HEK293 (cell line): Measurements from ENCODE around the gene SIGMAR1.

Experiments
- AEBP2 ChIP-seq: fragments of 450-650 bp; formaldehyde crosslinking; IDR thresholded peaks from 2 replicates; pipeline ENCODE4 v1.5.1; 2016; ENCODE audit warnings: missing biosample characterization, missing genetic modification characterization, borderline replicate concordance
- BCL6B ChIP-seq: fragments of 450-650 bp; formaldehyde crosslinking; IDR thresholded peaks from 2 replicates; pipeline ENCODE4 v1.5.1; 2017; ENCODE audit warnings: missing biosample characterization, missing genetic modification characterization
- GLI4 ChIP-seq: fragments of 450-650 bp; formaldehyde crosslinking; IDR thresholded peaks from 2 replicates; pipeline ENCODE4 v1.5.1; 2016; ENCODE audit warnings: missing biosample characterization, missing genetic modification characterization
- KLF17 ChIP-seq: fragments of 450-650 bp; formaldehyde crosslinking; IDR thresholded peaks from 2 replicates; pipeline ENCODE4 v1.5.1; 2016; ENCODE audit warnings: missing biosample characterization, missing genetic modification characterization
- KLF9 ChIP-seq: fragments of 450-650 bp; formaldehyde crosslinking; IDR thresholded peaks from 2 replicates; pipeline ENCODE4 v1.5.1; 2016; ENCODE audit warnings: missing biosample characterization, missing genetic modification characterization, low read depth
- MYNN ChIP-seq: fragments of 450-650 bp; formaldehyde crosslinking; IDR thresholded peaks from 2 replicates; pipeline ENCODE4 v1.5.1; 2016; ENCODE audit warnings: missing biosample characterization, missing genetic modification characterization, borderline replicate concordance
- MZF1 ChIP-seq: fragments of 450-650 bp; formaldehyde crosslinking; IDR thresholded peaks from 2 replicates; pipeline ENCODE4 v1.5.1; 2017; ENCODE audit warnings: missing biosample characterization, missing genetic modification characterization, borderline replicate concordance
- PBX3 ChIP-seq: sonication (generic); formaldehyde crosslinking; IDR thresholded peaks from 2 replicates; pipeline ENCODE4 v1.8.1; 2022; ENCODE audit warnings: mild to moderate bottlenecking, moderate library complexity, missing genetic modification reagents
- WT1 ChIP-seq: fragments of 450-650 bp; formaldehyde crosslinking; IDR thresholded peaks from 2 replicates; pipeline ENCODE4 v1.5.1; 2016; ENCODE audit warnings: missing biosample characterization, missing genetic modification characterization
- ZBTB11 ChIP-seq: fragments of 450-650 bp; formaldehyde crosslinking; conservative IDR thresholded peaks from 2 replicates; pipeline ENCODE4 v1.5.1; 2016; ENCODE audit warnings: low read depth, missing biosample characterization, missing genetic modification characterization
- ZBTB20 ChIP-seq: fragments of 450-650 bp; formaldehyde crosslinking; IDR thresholded peaks from 2 replicates; pipeline ENCODE4 v1.5.1; 2016; ENCODE audit warnings: missing biosample characterization, missing genetic modification characterization
- ZBTB8A ChIP-seq: fragments of 450-650 bp; formaldehyde crosslinking; IDR thresholded peaks from 2 replicates; pipeline ENCODE4 v1.5.1; 2016; ENCODE audit warnings: missing biosample characterization, missing genetic modification characterization
- ZFP3 ChIP-seq: fragments of 450-650 bp; formaldehyde crosslinking; IDR thresholded peaks from 2 replicates; pipeline ENCODE4 v1.5.1; 2016; ENCODE audit warnings: low read depth, missing biosample characterization, missing genetic modification characterization
- ZFP37 ChIP-seq: fragments of 450-650 bp; formaldehyde crosslinking; IDR thresholded peaks from 2 replicates; pipeline ENCODE4 v1.5.1; 2016; ENCODE audit warnings: missing biosample characterization, missing genetic modification characterization
- ZFP69B ChIP-seq: fragments of 450-650 bp; formaldehyde crosslinking; IDR thresholded peaks from 2 replicates; pipeline ENCODE4 v1.5.1; 2016; ENCODE audit warnings: missing biosample characterization, missing genetic modification characterization
- ZNF221 ChIP-seq: fragments of 450-650 bp; formaldehyde crosslinking; IDR thresholded peaks from 2 replicates; pipeline ENCODE4 v1.5.1; 2017; ENCODE audit warnings: missing biosample characterization, missing genetic modification characterization, borderline replicate concordance
- ZNF26 ChIP-seq: fragments of 450-650 bp; formaldehyde crosslinking; IDR thresholded peaks from 2 replicates; pipeline ENCODE4 v1.5.1; 2016; ENCODE audit warnings: missing biosample characterization, missing genetic modification characterization
- ZNF292 ChIP-seq: fragments of 450-650 bp; formaldehyde crosslinking; IDR thresholded peaks from 2 replicates; pipeline ENCODE4 v1.5.1; 2016; ENCODE audit warnings: low read depth, missing biosample characterization, missing genetic modification characterization, borderline replicate concordance
- ZNF335 ChIP-seq: fragments of 450-650 bp; formaldehyde crosslinking; conservative IDR thresholded peaks from 2 replicates; pipeline ENCODE4 v1.5.1; 2016; ENCODE audit warnings: missing biosample characterization, missing genetic modification characterization
- ZNF341 ChIP-seq: fragments of 450-650 bp; formaldehyde crosslinking; IDR thresholded peaks from 2 replicates; pipeline ENCODE4; 2016; ENCODE audit warnings: low read depth, missing biosample characterization, missing genetic modification characterization
- ZNF354C ChIP-seq: fragments of 450-650 bp; formaldehyde crosslinking; IDR thresholded peaks from 2 replicates; pipeline ENCODE4 v1.5.1; 2016; ENCODE audit warnings: missing biosample characterization, missing genetic modification characterization, low read depth, borderline replicate concordance
- ZNF416 ChIP-seq: fragments of 450-650 bp; formaldehyde crosslinking; IDR thresholded peaks from 2 replicates; pipeline ENCODE4 v1.5.1; 2016; ENCODE audit warnings: missing biosample characterization, missing genetic modification characterization
- ZNF510 ChIP-seq: fragments of 450-650 bp; formaldehyde crosslinking; IDR thresholded peaks from 2 replicates; pipeline ENCODE4 v1.5.1; 2018; ENCODE audit warnings: mild to moderate bottlenecking, missing genetic modification characterization, missing biosample characterization; ENCODE audit not compliant: insufficient replicate concordance
- ZNF544 ChIP-seq: fragments of 450-650 bp; formaldehyde crosslinking; IDR thresholded peaks from 2 replicates; pipeline ENCODE4 v1.5.0; 2017; ENCODE audit warnings: missing biosample characterization, missing genetic modification characterization
- ZNF549 ChIP-seq: fragments of 450-650 bp; IDR thresholded peaks from 2 replicates; pipeline ENCODE4 v1.5.1; 2018; ENCODE audit warnings: missing biosample characterization, missing genetic modification characterization, mild to moderate bottlenecking, inconsistent platforms, moderate library complexity
- ZNF629 ChIP-seq: fragments of 450-650 bp; formaldehyde crosslinking; IDR thresholded peaks from 2 replicates; pipeline ENCODE4 v1.5.1; 2017; ENCODE audit warnings: missing biosample characterization, missing genetic modification characterization
- ZXDB ChIP-seq: fragments of 450-650 bp; formaldehyde crosslinking; IDR thresholded peaks from 2 replicates; pipeline ENCODE4 v1.5.1; 2016; ENCODE audit warnings: missing biosample characterization, missing genetic modification characterization

Gene SIGMAR1

GRCh38 chr9:34665381-34666250 lies 28.0 kb upstream of the SIGMAR1 start (continued):
- no peak for TF ChIP-seq ZNF26
- peak; percentile 89 for TF ChIP-seq ZBTB11 (tag by site-specific recombination)
- no peak for TF ChIP-seq ZNF549 (tag by site-specific recombination)
- no peak for TF ChIP-seq ZBTB8A
- no peak for TF ChIP-seq ZNF544 (tag by site-specific recombination)
- TF ChIP-seq MZF1 (tag by site-specific recombination), result no peak
- no peak for TF ChIP-seq KLF17 (tag by site-specific recombination)
- TF ChIP-seq ZNF510 (tag by site-specific recombination), result no peak
- TF ChIP-seq ZFP3, result no peak
- TF ChIP-seq ZNF292 (tag by site-specific recombination), result no peak
- TF ChIP-seq ZFP37 (tag by site-specific recombination), result no peak
- TF ChIP-seq ZFP69B (tag by site-specific recombination), result no peak
- TF ChIP-seq ZXDB (tag by site-specific recombination), result peak; percentile 38; the same call in 1 of the 2 replicates
- TF ChIP-seq ZNF354C (tag by site-specific recombination), result no peak
- no peak for TF ChIP-seq PBX3 (CRISPR knock-in tag)
- TF ChIP-seq ZNF341 (tag by site-specific recombination), result no peak
- TF ChIP-seq MYNN (tag by site-specific recombination), result no peak
- peak; percentile 20; the same call in 1 of the 2 replicates for TF ChIP-seq ZNF335 (tag by site-specific recombination)
- TF ChIP-seq ZBTB20 (tag by site-specific recombination), result peak; percentile 87
- TF ChIP-seq WT1 (tag by site-specific recombination), result no peak
- no peak for TF ChIP-seq AEBP2 (tag by site-specific recombination)
- no peak for TF ChIP-seq BCL6B
- no peak for TF ChIP-seq GLI4 (tag by site-specific recombination)
- peak; percentile 97 for TF ChIP-seq ZNF629 (tag by site-specific recombination)
- no peak for TF ChIP-seq ZNF221
- no peak for TF ChIP-seq KLF9 (tag by site-specific recombination)
- TF ChIP-seq ZNF416 (tag by site-specific recombination), result no peak
